GM13976 (cell line): ENCODE results near the gene FBXL16.

Source experiments
- DNase-seq: peaks from one replicate; pipeline ENCODE4 v3.0.0; 2012; ENCODE audit warnings: low spot score
- CTCF ChIP-seq: IDR thresholded peaks from 2 replicates; pipeline ENCODE4 v1.5.1; 2012; ENCODE audit warnings: borderline replicate concordance, mild to moderate bottlenecking; ENCODE audit not compliant: insufficient read depth; ENCODE audit errors: extremely low read depth, missing control alignments, control extremely low read depth
- in situ Hi-C: fragments of 300-500 bp; cut with MboI; formaldehyde crosslinking; loops from one replicate; pipeline ENCODE4 v1.12.0; 2022; ENCODE audit warnings: low sequenced_read_pairs, mixed read lengths, inconsistent platforms; ENCODE audit not compliant: unreplicated experiment

FBXL16 gene

GRCh38 chr16:667780-668518, 37.7 kb downstream of the FBXL16 start, which contains the start of gene RHOT2:
TSS of gene RHOT2 (plus strand) at chr16:668132. CDS start at chr16:668200, 68 bp downstream.
- peak; percentile 95 for DNase-seq
- TF ChIP-seq CTCF: peak; percentile 99
- in situ Hi-C loops: no loop called here

- in situ Hi-C loops: no loop called here
- TF ChIP-seq CTCF: no peak
- DNase-seq: no peak
Measured at GRCh38 chr16:667113-667779, 38.4 kb downstream of the FBXL16 start.

- no peak for TF ChIP-seq CTCF
- DNase-seq: no peak
- in situ Hi-C loops: no loop called here
Measured at GRCh38 chr16:666572-666971, 39.0 kb downstream of the FBXL16 start.

GRCh38 chr16:662597-662996, 43.0 kb downstream of the FBXL16 start:
- no peak for TF ChIP-seq CTCF
- no peak for DNase-seq
- in situ Hi-C loops: no loop called here

- in situ Hi-C loops: no loop called here
- no peak for DNase-seq
- no peak for TF ChIP-seq CTCF
Measured at GRCh38 chr16:662095-662494, 43.5 kb downstream of the FBXL16 start.

- no peak for DNase-seq
Measured at GRCh38 chr16:661184-661821, 44.3 kb downstream of the FBXL16 start.

More at GRCh38 chr16:661184-661821, 44.3 kb downstream of the FBXL16 start:
- no peak for TF ChIP-seq CTCF
- in situ Hi-C loops: no loop called here
